Thyroid gland (tissue), 4 donors: Measurements from ENCODE around the gene NAIF1. TPM values are rescaled to one million over a fixed set of nuclear protein-coding genes. Genes with fewer than 3 reads are reported as not detected.

Experiments used
- DNase-seq, 2 donors: peaks; one replicate each; pipeline ENCODE4 v3.0.0-alpha.2; 2019
- H3K27ac ChIP-seq, 3 donors: fragments of 200-600 bp; sonication (generic); 1 replicate in 2 of 3; 2 replicates in 1 of 3; pipeline ENCODE4 v1.5.1; 2016 to 2019; ENCODE audit warnings: mild to moderate bottlenecking in 1 of 3, moderate library complexity in 1 of 3
- H3K27me3 ChIP-seq: fragments of 200-600 bp; sonication (generic); one replicate; pipeline ENCODE4 v1.5.1; 2019
- H3K36me3 ChIP-seq, 2 donors: fragments of 200-600 bp; sonication (generic); one replicate each; pipeline ENCODE4 v1.5.1; 2016 to 2019
- H3K4me1 ChIP-seq, 2 donors: fragments of 200-600 bp; sonication (generic); one replicate each; pipeline ENCODE4 v1.5.1; 2017 to 2019
- H3K4me3 ChIP-seq, 3 donors: fragments of 200-600 bp; sonication (generic); replicated peaks in 1 of 3; 1 replicate in 2 of 3; 2 replicates in 1 of 3; pipeline ENCODE4 v1.5.1; 2016; ENCODE audit warnings: mild to moderate bottlenecking in 1 of 3
- H3K9me3 ChIP-seq: fragments of 200-600 bp; sonication (generic); one replicate; pipeline ENCODE4 v1.5.1; 2017
- CTCF ChIP-seq, 6 experiments: fragments of 200-600 bp in 3 of 6; fragments of 450-650 bp in 3 of 6; sonication (generic) in 3 of 6; IDR thresholded peaks; one replicate each; pipeline ENCODE4 v1.5.1; 2016 to 2019; ENCODE audit warnings: antibody characterized with exemption in 6 of 6, mild to moderate bottlenecking in 2 of 6, inconsistent platforms in 1 of 6, moderate library complexity in 1 of 6
- POLR2A ChIP-seq, 2 donors: fragments of 450-650 bp; IDR thresholded peaks; one replicate each; pipeline ENCODE4 v1.6.1; 2017; ENCODE audit warnings: antibody characterized with exemption in 2 of 2, mild to moderate bottlenecking in 2 of 2, moderate library complexity in 1 of 2
- WGBS, 2 donors: methylation state at CpG; one replicate each; pipeline ENCODE4 v1.1.5; 2017; 5-methylcytosine and 5-hydroxymethylcytosine counted together
- intact Hi-C: fragments of 100-400 bp; cut with DNase I; formaldehyde crosslinking; loops from one replicate; pipeline ENCODE4 v1.15.1; 2023
- total RNA-seq, 4 donors: library from RNA; depleted of rRNA; stranded (reverse); fragments of >200 nt; gene quantifications; one replicate each; pipeline ENCODE4 v1.2.3, GENCODE V29; 2016

Gene NAIF1
- total RNA-seq, 4 donors from 2014 or later = 5.3 to 17.2 (median 9.4) TPM

DNA sequence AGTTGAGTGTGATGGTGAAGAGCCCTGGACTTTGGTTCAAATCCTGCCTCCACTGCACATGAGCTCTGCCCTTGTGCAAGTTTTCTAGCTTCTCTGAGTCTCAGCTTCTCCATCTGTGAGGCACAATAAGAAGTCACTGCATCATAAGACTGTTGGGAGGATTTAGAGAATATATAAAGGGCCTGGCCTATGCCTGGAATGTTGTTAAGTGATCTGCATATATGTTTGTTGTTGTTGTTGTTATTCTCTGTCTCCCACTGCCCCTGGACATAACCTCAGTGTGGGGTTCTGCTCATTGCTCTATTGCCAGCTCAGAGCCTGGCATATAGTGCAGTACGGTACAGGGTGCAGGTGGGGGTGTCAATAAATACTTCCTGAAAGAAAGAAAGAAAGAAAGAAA lies 46.0 kb downstream of the NAIF1 start:
- DNase-seq = no peak
- 97% methylated on average over 1 of the region's 1 CpG for WGBS, 2 donors
- intact Hi-C loops = no loop called here
- no peaks in the 10 kb centered on the region for H3K4me1 ChIP-seq
- H3K36me3 ChIP-seq = no peaks in the 10 kb centered on the region
- TF ChIP-seq POLR2A (IDR thresholded peaks at IDR 0.05) (no peak), CTCF (IDR thresholded peaks at IDR 0.05) (no peak)
- H3K9me3 ChIP-seq = no peaks in the 10 kb centered on the region
- no peaks in the 10 kb centered on the region for H3K27me3 ChIP-seq
- H3K27ac ChIP-seq = no peak overlapping the region
- no peak overlapping the region for H3K4me3 ChIP-seq

GRCh38 chr9:128020692-128021091 lies 46.4 kb downstream of the NAIF1 start:
- 92 to 95% methylated on average over 4 of the region's 4 CpGs for WGBS, 2 donors
- no peaks in the 10 kb centered on the region for H3K9me3 ChIP-seq
- no peaks in the 10 kb centered on the region for H3K4me1 ChIP-seq
- H3K27ac ChIP-seq = no peak overlapping the region
- H3K4me3 ChIP-seq = no peak overlapping the region
- no peaks in the 10 kb centered on the region for H3K27me3 ChIP-seq
- intact Hi-C loops = no loop called here
- H3K36me3 ChIP-seq = no peaks in the 10 kb centered on the region
- DNase-seq = no peak
- TF ChIP-seq POLR2A (IDR thresholded peaks at IDR 0.05) = no peak
- TF ChIP-seq CTCF (IDR thresholded peaks at IDR 0.05) = no peak

DNA sequence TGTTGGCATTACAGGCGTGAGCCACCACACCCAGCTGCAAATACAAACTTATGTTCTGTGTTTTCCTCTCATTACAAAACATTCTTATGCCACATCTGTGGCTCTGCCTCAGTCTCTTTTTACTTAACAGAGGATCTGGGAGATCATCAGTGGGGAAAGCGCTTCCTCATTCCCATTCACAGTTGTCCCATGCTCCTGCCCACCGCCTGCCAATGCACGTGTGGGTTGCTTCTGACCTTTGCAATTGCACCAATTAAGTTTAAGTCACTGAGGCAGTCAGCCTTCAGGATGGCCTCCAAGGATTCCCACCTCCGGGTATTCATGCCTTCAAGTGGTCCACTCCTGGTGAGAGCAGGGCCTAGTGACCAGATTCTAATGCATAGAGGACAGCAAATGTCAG lies 51.4 kb downstream of the NAIF1 start:
- Histone ChIP-seq H3K27me3 (no peaks in the 10 kb centered on the region), H3K27ac (no peak overlapping the region), H3K9me3 (no peaks in the 10 kb centered on the region), H3K4me3 (no peak overlapping the region), H3K36me3 (no peaks in the 10 kb centered on the region), H3K4me1 (no peaks in the 10 kb centered on the region)
- 78 to 86% methylated on average over 5 of the region's 5 CpGs for whole genome bisulfite sequencing, 2 donors
- intact Hi-C loops = no loop called here
- no peak for DNase-seq
- TF ChIP-seq CTCF (IDR thresholded peaks at IDR 0.05) (no peak), POLR2A (IDR thresholded peaks at IDR 0.05) (no peak)

Other genes starting within 250 kb of the NAIF1 start
- 100 to 1,000 TPM in 1 of 4 donors, 10 to 100 TPM in 3; 45.6 to 115 (median 51.1) TPM for gene ENG, start 212.7 kb downstream of the NAIF1 start, total RNA-seq
- 10 to 100 TPM; 56.3 to 98.9 (median 86.3) TPM for gene AK1, start 189.6 kb downstream of the NAIF1 start, total RNA-seq
- 100 to 1,000 TPM in 1 of 4 donors, 10 to 100 TPM in 3; 39.2 to 124 (median 50.8) TPM for gene ST6GALNAC6, start 167.7 kb downstream of the NAIF1 start, total RNA-seq
- gene ST6GALNAC4, start 150.3 kb downstream of the NAIF1 start, total RNA-seq = 10 to 100 TPM in 3 of 4 donors, 1 to 10 TPM in 1; 8.9 to 27.4 (median 19.1) TPM
- 1 to 10 TPM in 3 of 4 donors, not detected in 1; 1.0 to 5.2 (median 1.6) TPM for gene PIP5KL1, start 136.5 kb downstream of the NAIF1 start, total RNA-seq
- 10 to 100 TPM; 17.3 to 43.3 (median 35.5) TPM for gene DPM2, start 129.5 kb downstream of the NAIF1 start, total RNA-seq
- gene EEIG1, start 86.3 kb downstream of the NAIF1 start, total RNA-seq = 10 to 100 TPM; 18.3 to 34.7 (median 24.9) TPM
- 10 to 100 TPM; 21.9 to 42.0 (median 30.8) TPM for gene SLC25A25, start 912 bp upstream of the NAIF1 start, total RNA-seq
- 100 to 1,000 TPM in 1 of 4 donors, 10 to 100 TPM in 3; 80.0 to 112 (median 88.4) TPM for gene PTGES2, start 60.4 kb upstream of the NAIF1 start, total RNA-seq
- gene LCN2, start 82.1 kb upstream of the NAIF1 start, total RNA-seq = 10 to 100 TPM in 1 of 4 donors, 1 to 10 TPM in 2, under 1 TPM in 1; 0.45 to 10.6 (median 2.5) TPM
- gene BBLN, start 92.9 kb upstream of the NAIF1 start, total RNA-seq = 100 to 1,000 TPM in 3 of 4 donors, 10 to 100 TPM in 1; 98.1 to 204 (median 172) TPM
- 10 to 100 TPM; 47.8 to 58.5 (median 52.7) TPM for gene CIZ1, start 124.3 kb upstream of the NAIF1 start, total RNA-seq
- gene DNM1, start 136.1 kb upstream of the NAIF1 start, total RNA-seq = 1 to 10 TPM; 4.7 to 9.2 (median 5.4) TPM
- 100 to 1,000 TPM in 3 of 4 donors, 10 to 100 TPM in 1; 94.6 to 140 (median 118) TPM for gene GOLGA2, start 208.7 kb upstream of the NAIF1 start, total RNA-seq
- gene SWI5, start 209.0 kb upstream of the NAIF1 start, total RNA-seq = 10 to 100 TPM; 18.5 to 50.2 (median 49.2) TPM